ENCODE results near the gene TMC8.
"Not testable (repeated sequence)": the region's sequence is repeated elsewhere in the genome, so short reads cannot be mapped to it uniquely, and the experiment has no call there.

The TMC8 gene

GRCh38 chr17:78132767-78133178 lies 2.2 kb downstream of the TMC8 start:
- Mint-ChIP-seq H3K27ac (peak overlapping the region; percentile 56), H3K9me3 (no peaks in the 10 kb centered on the region), H3K4me3 (peak overlapping the region; percentile 93), H3K36me3 (peaks cover 31% of the 10 kb centered on the region), H3K4me1 (peaks cover 60% of the 10 kb centered on the region), H3K27me3 (no peaks in the 10 kb centered on the region)
- ATAC-seq (ENCODE audit: low read depth), result no peak
- peak in 1 of 2 donors; percentile 58 for DNase-seq (ENCODE audit: low spot score in 2 of 2)

GRCh38 chr17:78133179-78133951 lies 2.8 kb downstream of the TMC8 start:
- H3K27ac Mint-ChIP-seq, result peak overlapping the region; percentile 56

GRCh38 chr17:78133971-78134898 lies 3.7 kb downstream of the TMC8 start:
- Mint-ChIP-seq H3K4me3 (peak overlapping the region; percentile 93), H3K36me3 (peaks cover 34% of the 10 kb centered on the region), H3K4me1 (peaks cover 68% of the 10 kb centered on the region), H3K9me3 (no peaks in the 10 kb centered on the region), H3K27ac (peak overlapping the region; percentile 56), H3K27me3 (no peaks in the 10 kb centered on the region)
- DNase-seq (ENCODE audit: low spot score in 2 of 2) (peak; percentile 73 to 74), ATAC-seq (ENCODE audit: low read depth) (peak; percentile 38)

More at GRCh38 chr17:78133179-78133951, 2.8 kb downstream of the TMC8 start:
- ATAC-seq (ENCODE audit: low read depth) (no peak), DNase-seq (ENCODE audit: low spot score in 2 of 2) (no peak)
- Mint-ChIP-seq H3K27me3 (no peaks in the 10 kb centered on the region), H3K9me3 (no peaks in the 10 kb centered on the region), H3K4me3 (peak overlapping the region; percentile 93), H3K36me3 (peaks cover 31% of the 10 kb centered on the region), H3K4me1 (peaks cover 64% of the 10 kb centered on the region)

- no peak for DNase-seq (ENCODE audit: low spot score in 2 of 2)
- H3K9me3 Mint-ChIP-seq, result no peaks in the 10 kb centered on the region
- peaks cover 34% of the 10 kb centered on the region for H3K36me3 Mint-ChIP-seq
- peaks cover 64% of the 10 kb centered on the region for H3K4me1 Mint-ChIP-seq
- H3K4me3 Mint-ChIP-seq, result no peak overlapping the region
- no peak overlapping the region for H3K27ac Mint-ChIP-seq
- ATAC-seq (ENCODE audit: low read depth), result no peak
- no peaks in the 10 kb centered on the region for H3K27me3 Mint-ChIP-seq
These were observed 4.4 kb downstream of the TMC8 start for GRCh38 chr17:78134899-78135385.

GRCh38 chr17:78135858-78136500 lies 5.4 kb downstream of the TMC8 start:
- Mint-ChIP-seq H3K27me3 (no peaks in the 10 kb centered on the region), H3K9me3 (no peaks in the 10 kb centered on the region), H3K36me3 (peaks cover 31% of the 10 kb centered on the region), H3K27ac (peak overlapping the region; percentile 62), H3K4me1 (peaks cover 60% of the 10 kb centered on the region), H3K4me3 (no peak overlapping the region)
- ATAC-seq (ENCODE audit: low read depth) (no peak), DNase-seq (ENCODE audit: low spot score in 2 of 2) (no peak)

GRCh38 chr17:78137392-78138203 lies 7.0 kb downstream of the TMC8 start:
- Mint-ChIP-seq H3K36me3 (peaks cover 29% of the 10 kb centered on the region), H3K9me3 (no peaks in the 10 kb centered on the region), H3K27me3 (no peaks in the 10 kb centered on the region), H3K4me3 (peak overlapping the region; percentile 65), H3K27ac (peak overlapping the region; percentile 88), H3K4me1 (peaks cover 62% of the 10 kb centered on the region)
- peak; percentile 13 for ATAC-seq (ENCODE audit: low read depth)
- no peak for DNase-seq (ENCODE audit: low spot score in 2 of 2)

GRCh38 chr17:78138204-78139060 lies 7.9 kb downstream of the TMC8 start:
- Mint-ChIP-seq H3K4me1 (peaks cover 58% of the 10 kb centered on the region), H3K27me3 (no peaks in the 10 kb centered on the region), H3K9me3 (no peaks in the 10 kb centered on the region), H3K36me3 (peaks cover 27% of the 10 kb centered on the region), H3K4me3 (peak overlapping the region; percentile 65), H3K27ac (peak overlapping the region; percentile 88)
- DNase-seq (ENCODE audit: low spot score in 2 of 2) (no peak), ATAC-seq (ENCODE audit: low read depth) (no peak)

- H3K4me1 Mint-ChIP-seq, result peaks cover 60% of the 10 kb centered on the region
- H3K27me3 Mint-ChIP-seq, H3K4me3 Mint-ChIP-seq: not testable (repeated sequence)
These were observed 9.2 kb downstream of the TMC8 start for GRCh38 chr17:78139861-78140168.

GRCh38 chr17:78140169-78141051 lies 9.8 kb downstream of the TMC8 start:
- ATAC-seq (ENCODE audit: low read depth), result peak; percentile 85
- Mint-ChIP-seq H3K36me3 (peaks cover 21% of the 10 kb centered on the region), H3K4me3 (peak overlapping the region; percentile 12), H3K9me3 (no peaks in the 10 kb centered on the region), H3K27me3 (no peaks in the 10 kb centered on the region), H3K27ac (peak overlapping the region; percentile 60), H3K4me1 (peaks cover 59% of the 10 kb centered on the region)
- peak; percentile 93 to 96 for DNase-seq (ENCODE audit: low spot score in 2 of 2)

More at GRCh38 chr17:78139861-78140168, 9.2 kb downstream of the TMC8 start:
- H3K9me3 Mint-ChIP-seq; DNase-seq (ENCODE audit: low spot score in 2 of 2); ATAC-seq (ENCODE audit: low read depth): not testable (repeated sequence)
- peaks cover 22% of the 10 kb centered on the region for H3K36me3 Mint-ChIP-seq
- peak overlapping the region; percentile 60 for H3K27ac Mint-ChIP-seq

- Mint-ChIP-seq H3K27ac (peak overlapping the region; percentile 11), H3K4me1 (peaks cover 56% of the 10 kb centered on the region), H3K36me3 (peaks cover 14% of the 10 kb centered on the region), H3K9me3 (no peaks in the 10 kb centered on the region), H3K27me3 (no peaks in the 10 kb centered on the region), H3K4me3 (no peak overlapping the region)
- no peak for DNase-seq (ENCODE audit: low spot score in 2 of 2)
- no peak for ATAC-seq (ENCODE audit: low read depth)
These were observed 11.0 kb downstream of the TMC8 start for GRCh38 chr17:78141437-78142118.

- H3K4me3 Mint-ChIP-seq, result no peak overlapping the region
- H3K27ac Mint-ChIP-seq, result no peak overlapping the region
- H3K4me1 Mint-ChIP-seq, result peaks cover 59% of the 10 kb centered on the region
- H3K27me3 Mint-ChIP-seq, result no peaks in the 10 kb centered on the region
- DNase-seq (ENCODE audit: low spot score in 2 of 2) (no peak), ATAC-seq (ENCODE audit: low read depth) (no peak)
- H3K36me3 Mint-ChIP-seq, result peaks cover 13% of the 10 kb centered on the region
- H3K9me3 Mint-ChIP-seq, result no peaks in the 10 kb centered on the region
These were observed 11.7 kb downstream of the TMC8 start for GRCh38 chr17:78142119-78142861.
